ENCODE results near the gene IRF1. TPM values are rescaled to one million over a fixed set of nuclear protein-coding genes. Genes with fewer than 3 reads are reported as not detected.

The IRF1 gene
- total RNA-seq, 1 experiment from 2014 or later: 5.7 TPM

DNA sequence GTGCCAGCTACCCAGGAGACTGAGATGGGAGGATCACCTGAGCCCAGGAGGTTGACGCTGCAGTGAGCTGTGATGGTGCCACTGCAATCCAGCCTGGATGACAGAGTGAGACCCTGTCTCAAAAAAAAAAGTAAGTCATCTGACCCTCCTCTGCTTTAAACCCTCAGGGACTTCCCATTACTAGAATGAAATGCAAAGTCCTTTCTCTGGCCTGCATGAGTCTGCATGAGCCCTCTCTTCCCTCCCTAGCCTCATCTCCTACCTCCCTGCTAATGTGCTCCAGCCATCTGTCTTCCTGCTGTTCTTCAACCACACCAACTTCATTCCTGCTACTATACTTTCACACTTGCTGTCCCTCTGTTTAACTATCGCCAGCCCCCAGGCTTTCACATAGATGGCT is 37.4 kb upstream of the IRF1 start:
- Histone ChIP-seq H3K27me3 (replicated peaks; ENCODE audit: insufficient read depth, low read depth, low read length, poor library complexity) (peaks cover under 1% of the 10 kb centered on the region), H3K36me3 (ENCODE audit: insufficient read depth, low read length, poor library complexity, severe bottlenecking) (no peaks in the 10 kb centered on the region), H3K4me3 (ENCODE audit: low read depth, low read length, poor library complexity, severe bottlenecking) (no peak overlapping the region), H3K4me1 (ENCODE audit: insufficient read depth, low read length, poor library complexity, severe bottlenecking) (no peaks in the 10 kb centered on the region), H3K9me3 (ENCODE audit: low read depth, low read length, poor library complexity, severe bottlenecking) (no peaks in the 10 kb centered on the region), H3K27ac (ENCODE audit: low read depth, low read length, poor library complexity, severe bottlenecking) (no peak overlapping the region)
- ChIA-PET CTCF (no interaction called here), POLR2A (ENCODE audit: low non-redundant PET) (no interaction called here)
- intact Hi-C loops (cut with micrococcal nuclease; ENCODE audit: unreplicated experiment): loop anchor here (10.0 kb wide), 1 partner anchor 337 kb away; the partner anchor contains the start of genes GDF9 and UQCRQ
- BruUV-seq (replicated peaks): no TSS peak
- TF ChIP-seq, protein P1, sequence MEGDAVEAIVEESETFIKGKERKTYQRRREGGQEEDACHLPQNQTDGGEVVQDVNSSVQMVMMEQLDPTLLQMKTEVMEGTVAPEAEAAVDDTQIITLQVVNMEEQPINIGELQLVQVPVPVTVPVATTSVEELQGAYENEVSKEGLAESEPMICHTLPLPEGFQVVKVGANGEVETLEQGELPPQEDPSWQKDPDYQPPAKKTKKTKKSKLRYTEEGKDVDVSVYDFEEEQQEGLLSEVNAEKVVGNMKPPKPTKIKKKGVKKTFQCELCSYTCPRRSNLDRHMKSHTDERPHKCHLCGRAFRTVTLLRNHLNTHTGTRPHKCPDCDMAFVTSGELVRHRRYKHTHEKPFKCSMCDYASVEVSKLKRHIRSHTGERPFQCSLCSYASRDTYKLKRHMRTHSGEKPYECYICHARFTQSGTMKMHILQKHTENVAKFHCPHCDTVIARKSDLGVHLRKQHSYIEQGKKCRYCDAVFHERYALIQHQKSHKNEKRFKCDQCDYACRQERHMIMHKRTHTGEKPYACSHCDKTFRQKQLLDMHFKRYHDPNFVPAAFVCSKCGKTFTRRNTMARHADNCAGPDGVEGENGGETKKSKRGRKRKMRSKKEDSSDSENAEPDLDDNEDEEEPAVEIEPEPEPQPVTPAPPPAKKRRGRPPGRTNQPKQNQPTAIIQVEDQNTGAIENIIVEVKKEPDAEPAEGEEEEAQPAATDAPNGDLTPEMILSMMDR (conservative IDR thresholded peaks at IDR 0.05; ENCODE audit: low read depth, low read length): no peak
- no peak for TF ChIP-seq EZH2 (IDR thresholded peaks at IDR 0.05; ENCODE audit: borderline replicate concordance, low read depth, low read length, poor library complexity, severe bottlenecking)
- no peak for DNase-seq (ENCODE audit: low spot score)

GRCh38 chr5:132526974-132527564 is 36.5 kb upstream of the IRF1 start:
- TF ChIP-seq EZH2 (IDR thresholded peaks at IDR 0.05; ENCODE audit: borderline replicate concordance, low read depth, low read length, poor library complexity, severe bottlenecking): no peak
- TF ChIP-seq, protein P1 (conservative IDR thresholded peaks at IDR 0.05; ENCODE audit: low read depth, low read length): no peak
- Histone ChIP-seq H3K27ac (ENCODE audit: low read depth, low read length, poor library complexity, severe bottlenecking) (no peak overlapping the region), H3K36me3 (ENCODE audit: insufficient read depth, low read length, poor library complexity, severe bottlenecking) (no peaks in the 10 kb centered on the region), H3K4me1 (ENCODE audit: insufficient read depth, low read length, poor library complexity, severe bottlenecking) (no peaks in the 10 kb centered on the region), H3K9me3 (ENCODE audit: low read depth, low read length, poor library complexity, severe bottlenecking) (no peaks in the 10 kb centered on the region), H3K27me3 (replicated peaks; ENCODE audit: insufficient read depth, low read depth, low read length, poor library complexity) (no peaks in the 10 kb centered on the region), H3K4me3 (ENCODE audit: low read depth, low read length, poor library complexity, severe bottlenecking) (no peak overlapping the region)
- ChIA-PET POLR2A (ENCODE audit: low non-redundant PET) (no interaction called here), CTCF (interaction anchor here (0.6 to 1.9 kb wide), 5 partner anchors 30 to 293 kb away, joined by 3 to 12 read pairs (median 3); partner anchors contain the start of genes IRF1 and RAD50)
- intact Hi-C loops (cut with micrococcal nuclease; ENCODE audit: unreplicated experiment): loop anchor here (1.0 to 10.0 kb wide), 2 partner anchors 293 to 338 kb away; partner anchors contain the start of genes GDF9 and UQCRQ
- BruUV-seq (replicated peaks): no TSS peak
- no peak for DNase-seq (ENCODE audit: low spot score)

- ChIA-PET POLR2A (ENCODE audit: low non-redundant PET) (no interaction called here), CTCF (interaction anchor here (0.6 to 1.9 kb wide), 5 partner anchors 30 to 294 kb away, joined by 3 to 12 read pairs (median 3); partner anchors contain the start of genes IRF1 and RAD50)
- no peak for TF ChIP-seq EZH2 (IDR thresholded peaks at IDR 0.05; ENCODE audit: borderline replicate concordance, low read depth, low read length, poor library complexity, severe bottlenecking)
- TF ChIP-seq, protein P1 (conservative IDR thresholded peaks at IDR 0.05; ENCODE audit: low read depth, low read length): peak; percentile 90
- H3K27ac ChIP-seq (ENCODE audit: low read depth, low read length, poor library complexity, severe bottlenecking): no peak overlapping the region
- no TSS peak for BruUV-seq (replicated peaks)
- H3K4me3 ChIP-seq (ENCODE audit: low read depth, low read length, poor library complexity, severe bottlenecking): no peak overlapping the region
- DNase-seq (ENCODE audit: low spot score): peak; percentile 53
- no peaks in the 10 kb centered on the region for H3K4me1 ChIP-seq (ENCODE audit: insufficient read depth, low read length, poor library complexity, severe bottlenecking)
- no peaks in the 10 kb centered on the region for H3K36me3 ChIP-seq (ENCODE audit: insufficient read depth, low read length, poor library complexity, severe bottlenecking)
- H3K9me3 ChIP-seq (ENCODE audit: low read depth, low read length, poor library complexity, severe bottlenecking): peaks cover 5% of the 10 kb centered on the region
- no peaks in the 10 kb centered on the region for H3K27me3 ChIP-seq (replicated peaks; ENCODE audit: insufficient read depth, low read depth, low read length, poor library complexity)
- intact Hi-C loops (cut with micrococcal nuclease; ENCODE audit: unreplicated experiment): loop anchor here (1.0 to 10.0 kb wide), 2 partner anchors 294 to 338 kb away; partner anchors contain the start of genes GDF9 and UQCRQ
These were observed 35.9 kb upstream of the IRF1 start for GRCh38 chr5:132526290-132526973.

Data from A673 (cell line).